Activated CD4-positive, alpha-beta memory T cell treated with anti-CD3 and anti-CD28 coated beads for 36 hours (primary cell): ENCODE results near the gene LRRC2. TPM values are rescaled to one million over a fixed set of nuclear protein-coding genes. Genes with fewer than 3 reads are reported as not detected.
"Not testable (repeated sequence)": the region's sequence is repeated elsewhere in the genome, so short reads cannot be mapped to it uniquely, and the experiment has no call there.

Source experiments
- CTCF ChIA-PET: fragments of 350-600 bp; sonication (Branson Sonifier 250); formaldehyde crosslinking; loops from one replicate; lab custom pipeline; 2021; ENCODE audit warnings: antibody characterized with exemption, inconsistent platforms; lab: Charles Lee
- POLR2A ChIA-PET: fragments of 350-600 bp; sonication (Branson Sonifier 250); formaldehyde crosslinking; loops from one replicate; lab custom pipeline; 2021; ENCODE audit warnings: antibody characterized with exemption; lab: Charles Lee
- DNase-seq: peaks from one replicate; pipeline ENCODE4 v3.0.0-alpha.2; 2020
- H3K27ac Mint-ChIP-seq: one replicate; pipeline ENCODE4 v1.8.0; 2021; ENCODE audit warnings: mixed read lengths
- H3K27me3 Mint-ChIP-seq: one replicate; pipeline ENCODE4 v1.8.0; 2021; ENCODE audit warnings: mixed read lengths
- H3K36me3 Mint-ChIP-seq: one replicate; pipeline ENCODE4 v1.8.0; 2021; ENCODE audit warnings: mixed read lengths
- H3K4me1 Mint-ChIP-seq: one replicate; pipeline ENCODE4 v1.8.0; 2021; ENCODE audit warnings: low read depth, mixed read lengths
- H3K4me3 Mint-ChIP-seq: one replicate; pipeline ENCODE4 v1.8.0; 2021; ENCODE audit warnings: mild to moderate bottlenecking, mixed read lengths
- H3K9me3 Mint-ChIP-seq: one replicate; pipeline ENCODE4 v1.8.0; 2021; ENCODE audit warnings: mixed read lengths
- intact Hi-C: fragments of 100-400 bp; cut with micrococcal nuclease; formaldehyde crosslinking; loops from one replicate; pipeline ENCODE4 v1.15.1; 2023
- total RNA-seq, 2 experiments: library from RNA; stranded (reverse); gene quantifications; one replicate each; pipeline ENCODE4 v1.2.3, GENCODE V29; 2021

The LRRC2 gene
- total RNA-seq, 2 experiments from 2014 or later: not detected

DNA sequence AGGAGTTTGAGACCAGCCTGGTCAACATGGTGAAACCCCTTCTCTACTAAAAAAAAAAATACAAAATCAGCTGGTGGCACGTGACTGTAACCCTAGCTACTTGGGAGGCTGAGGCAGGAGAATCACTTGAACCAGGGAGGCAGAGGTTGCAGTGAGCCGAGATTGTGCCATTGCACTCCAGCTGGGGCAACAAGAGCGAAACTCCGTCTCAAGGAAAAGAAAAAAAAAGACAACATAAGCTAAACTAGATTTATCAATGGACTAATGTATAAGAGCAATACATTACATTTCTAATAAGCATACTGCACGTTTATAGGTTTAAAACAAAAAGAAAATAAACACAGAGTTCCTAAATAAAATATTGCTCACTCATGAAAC lies 27.7 kb downstream of the LRRC2 start:
- H3K9me3 Mint-ChIP-seq, H3K27ac Mint-ChIP-seq, H3K36me3 Mint-ChIP-seq, DNase-seq, H3K27me3 Mint-ChIP-seq: not testable (repeated sequence)
- intact Hi-C loops: loop anchor here (5.0 kb wide), 2 partner anchors 51 to 246 kb away; no protein-coding TSS in a partner anchor
- H3K4me3 Mint-ChIP-seq: peak overlapping the region; percentile 63
- peaks cover 57% of the 10 kb centered on the region for H3K4me1 Mint-ChIP-seq
- ChIA-PET POLR2A (interaction anchor here (1.1 kb wide), 1 partner anchor 252 kb away, joined by 3 read pairs; no protein-coding TSS in a partner anchor), CTCF (interaction anchor here (0.6 to 5.1 kb wide), 8 partner anchors 20 to 565 kb away, joined by 3 to 43 read pairs (median 4); partner anchors contain the start of genes CCR5AS and CCRL2)

DNA sequence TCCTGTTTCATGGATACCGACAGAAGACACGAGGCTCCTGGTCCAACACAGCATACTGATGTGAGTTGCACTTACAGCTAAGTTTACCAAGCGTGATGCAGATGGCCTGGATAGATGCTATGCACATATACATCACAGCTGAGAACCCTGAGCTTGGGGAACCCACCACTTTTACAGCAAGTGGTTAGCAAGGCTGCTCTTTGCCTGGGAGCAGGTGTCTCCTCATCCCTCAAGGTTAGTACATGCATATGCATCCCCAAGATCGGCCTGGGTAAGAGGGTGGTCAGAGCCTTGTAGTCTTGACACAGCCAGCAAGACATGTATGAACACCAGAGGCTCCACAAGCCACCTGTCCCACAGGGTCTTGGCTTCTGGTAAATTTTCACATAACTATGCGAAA lies 28.3 kb downstream of the LRRC2 start:
- POLR2A ChIA-PET: no interaction called here
- intact Hi-C loops: loop anchor here (5.0 kb wide), 2 partner anchors 50 to 245 kb away; no protein-coding TSS in a partner anchor
- H3K4me3 Mint-ChIP-seq: no peak overlapping the region

DNA sequence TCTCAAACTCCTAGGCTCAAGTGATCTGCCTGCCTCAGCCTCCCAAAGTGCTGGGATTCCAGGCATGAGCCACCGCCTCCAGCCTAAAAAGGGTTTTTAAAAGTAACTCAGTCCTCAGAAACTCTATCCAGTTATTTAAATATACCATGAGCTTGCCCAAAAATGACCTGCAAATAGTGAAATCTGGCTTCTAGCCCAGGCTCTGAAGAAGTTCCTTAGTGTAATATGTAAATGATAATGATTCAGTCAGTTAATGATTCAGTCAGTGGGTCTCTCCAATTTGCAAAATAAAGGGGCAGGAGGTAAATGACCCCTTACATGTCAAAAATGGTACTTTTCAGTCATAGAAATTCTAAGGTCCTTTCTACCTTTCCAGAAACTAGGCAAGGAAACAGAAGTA lies 28.8 kb downstream of the LRRC2 start:
- Mint-ChIP-seq H3K36me3 (no peaks in the 10 kb centered on the region), H3K27ac (no peak overlapping the region), H3K4me1 (peaks cover 51% of the 10 kb centered on the region), H3K9me3 (no peaks in the 10 kb centered on the region), H3K27me3 (no peaks in the 10 kb centered on the region), H3K4me3 (no peak overlapping the region)
- ChIA-PET POLR2A (no interaction called here), CTCF (interaction anchor here (1.8 to 5.1 kb wide), 2 partner anchors 21 to 48 kb away, joined by 4 to 43 read pairs; no protein-coding TSS in a partner anchor)
- intact Hi-C loops: loop anchor here (5.0 kb wide), 2 partner anchors 50 to 245 kb away; no protein-coding TSS in a partner anchor
- no peak for DNase-seq

More for the DNA sequence above, 28.3 kb downstream of the LRRC2 start:
- H3K4me1 Mint-ChIP-seq: peaks cover 56% of the 10 kb centered on the region
- DNase-seq: no peak
- no peaks in the 10 kb centered on the region for H3K36me3 Mint-ChIP-seq
- H3K27me3 Mint-ChIP-seq: no peaks in the 10 kb centered on the region
- CTCF ChIA-PET: interaction anchor here (1.3 to 5.1 kb wide), 4 partner anchors 20 to 130 kb away, joined by 3 to 43 read pairs (median 4); partner anchors contain the start of genes CCR5AS and CCRL2
- H3K27ac Mint-ChIP-seq: peak overlapping the region; percentile 40
- no peaks in the 10 kb centered on the region for H3K9me3 Mint-ChIP-seq

DNA sequence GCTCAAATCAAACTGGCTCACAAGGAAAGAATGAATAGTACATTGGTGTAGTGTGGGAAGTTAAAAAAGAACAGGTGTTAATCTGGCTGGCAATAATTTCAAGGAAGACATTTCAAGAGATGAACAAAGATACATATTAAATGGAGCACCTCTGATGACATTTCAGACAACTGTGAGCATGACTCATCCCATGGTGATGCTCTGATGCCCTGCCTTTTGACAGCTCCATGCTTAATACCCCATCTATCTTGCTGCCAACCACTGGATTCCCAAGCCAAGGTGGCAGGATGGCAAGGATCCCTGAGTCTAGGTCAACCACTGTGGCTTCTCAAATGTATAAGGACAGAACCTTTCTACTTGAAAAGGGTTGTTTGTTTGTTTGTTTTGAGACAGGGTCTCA lies 29.3 kb downstream of the LRRC2 start:
- ChIA-PET POLR2A (no interaction called here), CTCF (interaction anchor here (0.6 to 5.1 kb wide), 3 partner anchors 21 to 48 kb away, joined by 3 to 43 read pairs (median 4); no protein-coding TSS in a partner anchor)
- peaks cover 48% of the 10 kb centered on the region for H3K4me1 Mint-ChIP-seq
- H3K36me3 Mint-ChIP-seq: no peaks in the 10 kb centered on the region
- no peak overlapping the region for H3K27ac Mint-ChIP-seq
- no peaks in the 10 kb centered on the region for H3K27me3 Mint-ChIP-seq
- no peak overlapping the region for H3K4me3 Mint-ChIP-seq
- no peak for DNase-seq
- intact Hi-C loops: loop anchor here (5.0 kb wide), 2 partner anchors 49 to 244 kb away; no protein-coding TSS in a partner anchor
- no peaks in the 10 kb centered on the region for H3K9me3 Mint-ChIP-seq

DNA sequence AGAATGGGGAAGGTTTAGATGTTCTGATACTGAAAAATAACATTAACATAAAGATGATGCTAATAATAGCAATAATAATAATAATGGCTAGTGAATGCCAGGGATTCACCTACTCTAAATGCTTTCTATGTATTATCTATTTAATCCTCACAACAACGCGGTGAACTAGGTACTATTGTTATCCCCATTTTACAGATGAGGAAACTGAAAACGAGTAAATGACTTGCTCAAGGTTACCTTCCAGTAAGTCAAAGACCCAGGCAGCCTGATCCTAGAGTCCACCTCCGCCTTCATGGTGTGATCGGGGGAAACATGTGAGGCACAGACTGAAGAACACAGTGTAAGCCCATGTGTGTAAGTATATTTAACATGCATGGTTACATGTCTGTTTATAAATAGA lies 30.4 kb downstream of the LRRC2 start:
- Mint-ChIP-seq H3K27me3 (no peaks in the 10 kb centered on the region), H3K9me3 (no peaks in the 10 kb centered on the region), H3K27ac (no peak overlapping the region), H3K4me3 (no peak overlapping the region), H3K36me3 (no peaks in the 10 kb centered on the region), H3K4me1 (peaks cover 47% of the 10 kb centered on the region)
- CTCF ChIA-PET: no interaction called here
- DNase-seq: no peak
- intact Hi-C loops: loop anchor here (5.0 kb wide), 2 partner anchors 48 to 243 kb away; no protein-coding TSS in a partner anchor
- POLR2A ChIA-PET: no interaction called here

DNA sequence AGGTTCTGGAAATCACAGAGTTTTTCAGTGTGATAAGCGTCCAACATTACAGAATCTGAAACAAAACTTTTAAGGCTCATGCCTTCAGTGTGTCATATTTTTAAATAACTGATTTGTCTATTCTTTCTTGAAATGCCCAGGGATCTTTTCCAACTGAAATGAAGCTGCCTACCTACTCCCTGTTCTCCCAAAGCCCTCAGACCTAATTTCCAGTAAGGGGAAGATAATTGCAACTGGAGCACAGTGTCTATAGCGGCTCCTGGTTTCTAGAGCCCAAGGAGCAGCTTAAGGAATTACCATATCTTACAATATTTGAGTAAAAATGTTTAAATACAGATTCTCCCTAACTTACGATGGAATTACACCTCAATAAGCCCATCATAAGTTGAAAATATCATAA lies 33.0 kb downstream of the LRRC2 start:
- Mint-ChIP-seq H3K27me3 (no peaks in the 10 kb centered on the region), H3K36me3 (no peaks in the 10 kb centered on the region), H3K27ac (no peak overlapping the region), H3K4me1 (peaks cover 22% of the 10 kb centered on the region), H3K9me3 (no peaks in the 10 kb centered on the region), H3K4me3 (no peak overlapping the region)
- ChIA-PET POLR2A (no interaction called here), CTCF (interaction anchor here (0.6 to 1.3 kb wide), 2 partner anchors 44 to 1325 kb away, joined by 3 to 16 read pairs; no protein-coding TSS in a partner anchor)
- intact Hi-C loops: no loop called here
- DNase-seq: no peak

GRCh38 chr3:46527239-46527638 lies 38.9 kb downstream of the LRRC2 start:
- Mint-ChIP-seq H3K27me3 (no peaks in the 10 kb centered on the region), H3K36me3 (no peaks in the 10 kb centered on the region), H3K9me3 (no peaks in the 10 kb centered on the region), H3K4me3 (no peak overlapping the region), H3K4me1 (no peaks in the 10 kb centered on the region), H3K27ac (no peak overlapping the region)
- ChIA-PET CTCF (interaction anchor here (1.3 kb wide), 1 partner anchor 39 kb away, joined by 3 read pairs; no protein-coding TSS in a partner anchor), POLR2A (no interaction called here)
- no peak for DNase-seq
- intact Hi-C loops: no loop called here

GRCh38 chr3:46524832-46525231 lies 41.3 kb downstream of the LRRC2 start:
- no peak overlapping the region for H3K4me3 Mint-ChIP-seq
- H3K27ac Mint-ChIP-seq: no peak overlapping the region
- ChIA-PET CTCF (interaction anchor here (1.0 kb wide), 1 partner anchor 36 kb away, joined by 3 read pairs; no protein-coding TSS in a partner anchor), POLR2A (no interaction called here)
- intact Hi-C loops: no loop called here
- H3K27me3 Mint-ChIP-seq: no peaks in the 10 kb centered on the region
- no peaks in the 10 kb centered on the region for H3K9me3 Mint-ChIP-seq
- no peaks in the 10 kb centered on the region for H3K36me3 Mint-ChIP-seq
- no peaks in the 10 kb centered on the region for H3K4me1 Mint-ChIP-seq
- DNase-seq: no peak

DNA sequence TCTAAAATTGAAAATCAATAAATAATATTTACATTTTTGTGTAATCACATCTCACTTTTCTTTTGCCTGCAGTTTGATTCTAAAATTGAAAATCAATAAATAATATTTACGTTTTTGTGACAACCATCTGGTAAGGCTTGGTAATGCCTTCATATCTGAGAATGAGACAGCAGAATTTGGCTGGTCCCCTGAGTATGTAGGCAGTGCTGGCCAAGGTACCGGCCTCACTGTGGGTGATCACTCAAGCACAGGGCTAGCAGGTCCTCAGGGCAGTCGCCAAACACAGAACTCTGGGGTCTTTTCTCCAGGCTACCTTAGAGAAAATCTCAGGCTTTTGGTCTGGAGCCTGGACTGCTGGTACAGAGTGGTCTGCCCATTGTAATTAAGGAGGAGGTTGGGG lies 42.1 kb downstream of the LRRC2 start:
- Mint-ChIP-seq H3K4me1 (no peaks in the 10 kb centered on the region), H3K36me3 (no peaks in the 10 kb centered on the region), H3K9me3 (no peaks in the 10 kb centered on the region), H3K27me3 (no peaks in the 10 kb centered on the region), H3K4me3 (no peak overlapping the region), H3K27ac (no peak overlapping the region)
- intact Hi-C loops: no loop called here
- CTCF ChIA-PET: no interaction called here
- POLR2A ChIA-PET: no interaction called here
- DNase-seq: no peak

DNA sequence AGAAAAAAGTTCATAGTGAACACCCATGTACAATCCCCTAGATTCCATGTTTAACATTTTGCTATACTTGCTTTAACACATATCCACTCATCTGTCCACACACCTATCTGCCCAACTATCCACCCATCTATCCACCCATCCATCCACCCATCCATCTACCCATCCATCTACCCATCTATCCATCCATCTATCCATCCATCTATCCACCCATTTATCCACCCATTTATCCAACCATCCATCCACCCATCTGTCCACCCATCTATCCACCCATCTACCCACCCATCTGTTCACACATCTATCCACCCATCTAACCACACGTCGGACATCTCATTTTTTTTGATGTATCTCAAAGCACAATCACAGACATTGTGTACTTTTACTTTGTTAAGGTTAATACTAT lies 42.5 kb downstream of the LRRC2 start:
- Mint-ChIP-seq H3K36me3 (no peaks in the 10 kb centered on the region), H3K27ac (no peak overlapping the region), H3K27me3 (no peaks in the 10 kb centered on the region), H3K9me3 (no peaks in the 10 kb centered on the region), H3K4me3 (no peak overlapping the region), H3K4me1 (no peaks in the 10 kb centered on the region)
- ChIA-PET CTCF (no interaction called here), POLR2A (no interaction called here)
- DNase-seq: no peak
- intact Hi-C loops: no loop called here

DNA sequence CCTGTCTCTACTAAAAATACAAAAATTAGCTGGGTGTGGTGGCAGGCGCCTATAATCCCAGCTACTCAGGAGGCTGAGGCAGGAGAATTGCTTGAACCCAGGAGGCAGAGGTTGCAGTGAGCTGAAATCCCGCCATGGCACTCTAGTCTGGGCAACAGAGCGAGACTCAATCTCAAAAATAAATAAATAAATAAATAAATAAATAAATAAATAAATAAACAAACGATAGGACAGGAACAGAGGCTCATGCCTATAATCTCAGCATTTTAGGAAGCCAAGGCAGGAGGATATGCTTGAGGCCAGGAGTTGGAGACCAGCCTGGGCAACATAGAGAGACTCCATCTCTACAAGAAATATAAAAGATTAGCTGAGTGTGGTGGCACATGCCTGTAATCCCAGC lies 43.9 kb downstream of the LRRC2 start:
- H3K36me3 Mint-ChIP-seq, intact Hi-C loops, H3K9me3 Mint-ChIP-seq, H3K27me3 Mint-ChIP-seq, H3K27ac Mint-ChIP-seq, DNase-seq, H3K4me1 Mint-ChIP-seq, POLR2A ChIA-PET, H3K4me3 Mint-ChIP-seq: not testable (repeated sequence)
- CTCF ChIA-PET: interaction anchor here (1.0 kb wide), 1 partner anchor 36 kb away, joined by 3 read pairs; no protein-coding TSS in a partner anchor

DNA sequence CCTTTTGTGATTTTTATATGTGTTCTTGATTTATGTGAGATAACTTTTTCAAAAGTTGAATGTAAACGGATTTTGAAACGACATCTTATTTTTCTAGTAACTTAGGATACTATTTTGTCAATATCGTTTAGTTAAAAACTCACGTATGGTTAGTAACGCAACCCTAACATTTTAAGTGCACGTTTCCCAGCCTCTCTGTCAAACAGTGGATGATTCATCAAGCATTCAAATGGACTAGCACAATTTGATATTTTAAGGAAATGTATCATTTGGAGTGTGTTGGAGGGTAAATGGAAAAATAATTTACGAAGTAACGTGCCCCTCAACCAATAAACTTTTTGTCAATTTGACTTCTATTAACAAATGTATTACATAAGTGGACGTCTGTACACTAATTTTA lies 45.0 kb downstream of the LRRC2 start:
- H3K27ac Mint-ChIP-seq: no peak overlapping the region
- H3K9me3 Mint-ChIP-seq: no peaks in the 10 kb centered on the region
- no peaks in the 10 kb centered on the region for H3K36me3 Mint-ChIP-seq
- no peak overlapping the region for H3K4me3 Mint-ChIP-seq
- ChIA-PET CTCF (no interaction called here), POLR2A (no interaction called here)
- no peaks in the 10 kb centered on the region for H3K27me3 Mint-ChIP-seq
- no peak for DNase-seq
- intact Hi-C loops: no loop called here
- no peaks in the 10 kb centered on the region for H3K4me1 Mint-ChIP-seq

- intact Hi-C loops: no loop called here
- H3K9me3 Mint-ChIP-seq: no peaks in the 10 kb centered on the region
- no peak overlapping the region for H3K4me3 Mint-ChIP-seq
- CTCF ChIA-PET: no interaction called here
- DNase-seq: no peak
- no peaks in the 10 kb centered on the region for H3K36me3 Mint-ChIP-seq
- no peaks in the 10 kb centered on the region for H3K4me1 Mint-ChIP-seq
- no peaks in the 10 kb centered on the region for H3K27me3 Mint-ChIP-seq
- POLR2A ChIA-PET: no interaction called here
- H3K27ac Mint-ChIP-seq: no peak overlapping the region
Observed at GRCh38 chr3:46520531-46520930, 45.6 kb downstream of the LRRC2 start.
